Keratinocyte (primary cell): ENCODE data around the gene HNRNPH3.

ENCODE experiments used
- EZH2 ChIP-seq: IDR thresholded peaks from one replicate; pipeline ENCODE4 v1.6.1; 2012; ENCODE audit warnings: inconsistent platforms, mild to moderate bottlenecking, low read length, moderate library complexity
- TF ChIP-seq, protein P1 (sequence below), 3 experiments: IDR thresholded peaks in 1 of 3; conservative IDR thresholded peaks in 1 of 3; optimal IDR thresholded peaks in 1 of 3; 2 replicates in 2 of 3; 3 replicates in 1 of 3; pipeline versions ENCODE3 to v1.5.1; 2011; ENCODE audit warnings: low read length in 3 of 3, mild to moderate bottlenecking in 3 of 3, moderate library complexity in 2 of 3, control low read depth in 1 of 3, inconsistent platforms in 1 of 3; ENCODE audit not compliant: insufficient read depth in 2 of 3; ENCODE audit errors: extremely low read depth in 1 of 3

DNA sequence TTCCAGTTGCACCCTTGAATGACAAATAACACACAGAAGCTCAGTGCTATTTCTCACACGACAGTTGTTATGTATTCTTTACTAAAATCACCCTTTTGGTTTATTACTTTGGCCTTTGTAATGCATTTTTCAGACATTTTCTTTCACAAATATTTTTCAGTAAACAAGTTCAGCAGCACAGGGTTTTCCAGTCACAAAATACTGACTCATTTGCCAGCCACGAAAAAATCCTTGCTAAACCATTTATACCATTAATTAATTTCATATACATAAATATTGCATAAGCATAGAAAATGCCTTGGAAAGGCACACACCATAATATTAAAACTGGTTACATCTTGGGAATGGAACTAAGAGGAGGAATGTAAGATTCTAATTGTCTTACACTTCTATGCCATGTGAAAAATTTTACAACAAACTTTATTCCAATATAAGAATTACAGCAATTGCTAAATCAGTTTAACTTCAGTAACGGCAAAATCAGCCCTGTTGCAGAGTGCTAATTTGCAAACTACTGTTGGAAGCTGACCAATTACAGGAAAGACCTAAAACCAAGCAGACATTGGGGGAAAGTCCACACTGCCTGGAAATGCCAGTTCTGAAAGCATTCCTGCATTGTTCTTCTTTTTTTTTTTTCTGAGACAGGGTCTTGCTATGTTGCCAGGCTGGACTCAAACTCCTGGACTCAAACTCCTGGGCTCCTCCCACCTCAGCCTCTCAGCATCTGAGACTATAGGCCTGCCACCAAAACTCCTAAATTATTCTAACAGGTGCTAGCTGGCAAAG, 32.4 kb downstream of the HNRNPH3 start:
- TF ChIP-seq EZH2, result no peak
- TF ChIP-seq, protein P1, sequence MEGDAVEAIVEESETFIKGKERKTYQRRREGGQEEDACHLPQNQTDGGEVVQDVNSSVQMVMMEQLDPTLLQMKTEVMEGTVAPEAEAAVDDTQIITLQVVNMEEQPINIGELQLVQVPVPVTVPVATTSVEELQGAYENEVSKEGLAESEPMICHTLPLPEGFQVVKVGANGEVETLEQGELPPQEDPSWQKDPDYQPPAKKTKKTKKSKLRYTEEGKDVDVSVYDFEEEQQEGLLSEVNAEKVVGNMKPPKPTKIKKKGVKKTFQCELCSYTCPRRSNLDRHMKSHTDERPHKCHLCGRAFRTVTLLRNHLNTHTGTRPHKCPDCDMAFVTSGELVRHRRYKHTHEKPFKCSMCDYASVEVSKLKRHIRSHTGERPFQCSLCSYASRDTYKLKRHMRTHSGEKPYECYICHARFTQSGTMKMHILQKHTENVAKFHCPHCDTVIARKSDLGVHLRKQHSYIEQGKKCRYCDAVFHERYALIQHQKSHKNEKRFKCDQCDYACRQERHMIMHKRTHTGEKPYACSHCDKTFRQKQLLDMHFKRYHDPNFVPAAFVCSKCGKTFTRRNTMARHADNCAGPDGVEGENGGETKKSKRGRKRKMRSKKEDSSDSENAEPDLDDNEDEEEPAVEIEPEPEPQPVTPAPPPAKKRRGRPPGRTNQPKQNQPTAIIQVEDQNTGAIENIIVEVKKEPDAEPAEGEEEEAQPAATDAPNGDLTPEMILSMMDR (optimal IDR thresholded peaks at IDR 0.05 in 1 of 3, IDR thresholded peaks at IDR 0.05 in 1 of 3, conservative IDR thresholded peaks at IDR 0.05 in 1 of 3; ENCODE audit: extremely low read depth in 1 of 3, insufficient read depth in 2 of 3, low read length in 3 of 3), result no peak
